ENCODE measurements around the gene SAMD15. TPM values are rescaled to one million over a fixed set of nuclear protein-coding genes. Genes with fewer than 3 reads are reported as not detected.

SAMD15 gene
- polyA plus RNA-seq, 3 donors = 8.0 to 10.8 (median 8.3) TPM

Other genes with a start within 250 kb of the SAMD15 start
- under 1 TPM; 0.19 to 0.64 (median 0.58) TPM for gene ZDHHC22, start 235.6 kb upstream of the SAMD15 start, polyA plus RNA-seq (ENCODE audit: insufficient read length in 3 of 3)
- 1 to 10 TPM; 2.2 to 2.6 (median 2.4) TPM for gene TMEM63C, start 195.6 kb upstream of the SAMD15 start, polyA plus RNA-seq (ENCODE audit: insufficient read length in 3 of 3)
- gene NGB, start 106.2 kb upstream of the SAMD15 start, polyA plus RNA-seq (ENCODE audit: insufficient read length in 3 of 3) = not detected
- gene POMT2, start 56.5 kb upstream of the SAMD15 start, polyA plus RNA-seq (ENCODE audit: insufficient read length in 3 of 3) = 10 to 100 TPM; 36.6 to 54.2 (median 44.1) TPM
- gene GSTZ1, start 56.3 kb upstream of the SAMD15 start, polyA plus RNA-seq (ENCODE audit: insufficient read length in 3 of 3) = 10 to 100 TPM; 31.8 to 33.6 (median 33.5) TPM
- gene TMED8, start 285 bp upstream of the SAMD15 start, polyA plus RNA-seq (ENCODE audit: insufficient read length in 3 of 3) = 10 to 100 TPM; 18.1 to 25.4 (median 24.5) TPM
- 1 to 10 TPM; 2.0 to 4.5 (median 2.8) TPM for gene NOXRED1, start 46.1 kb downstream of the SAMD15 start, polyA plus RNA-seq (ENCODE audit: insufficient read length in 3 of 3)
- 10 to 100 TPM; 29.7 to 32.0 (median 31.3) TPM for gene VIPAS39, start 80.2 kb downstream of the SAMD15 start, polyA plus RNA-seq (ENCODE audit: insufficient read length in 3 of 3)
- gene AHSA1, start 80.7 kb downstream of the SAMD15 start, polyA plus RNA-seq (ENCODE audit: insufficient read length in 3 of 3) = 100 to 1,000 TPM; 173 to 234 (median 209) TPM
- 1 to 10 TPM; 2.1 to 2.9 (median 2.7) TPM for gene ISM2, start 121.4 kb downstream of the SAMD15 start, polyA plus RNA-seq (ENCODE audit: insufficient read length in 3 of 3)
- gene SPTLC2, start 239.3 kb downstream of the SAMD15 start, polyA plus RNA-seq (ENCODE audit: insufficient read length in 3 of 3) = 10 to 100 TPM; 64.8 to 77.3 (median 67.5) TPM

All from renal pelvis (tissue), 3 donors.